NOMO-1 (cell line): ENCODE measurements around the gene TACR1.
A peak's percentile ranks its signal among the peaks of the same experiment; 100 is the strongest.

Experiments
- DNase-seq, 2 experiments: peaks; one replicate each; lab custom pipeline; 2025; ENCODE audit not compliant: unreplicated experiment in 2 of 2; lab: John Stamatoyannopoulos, UW

Gene TACR1

DNA sequence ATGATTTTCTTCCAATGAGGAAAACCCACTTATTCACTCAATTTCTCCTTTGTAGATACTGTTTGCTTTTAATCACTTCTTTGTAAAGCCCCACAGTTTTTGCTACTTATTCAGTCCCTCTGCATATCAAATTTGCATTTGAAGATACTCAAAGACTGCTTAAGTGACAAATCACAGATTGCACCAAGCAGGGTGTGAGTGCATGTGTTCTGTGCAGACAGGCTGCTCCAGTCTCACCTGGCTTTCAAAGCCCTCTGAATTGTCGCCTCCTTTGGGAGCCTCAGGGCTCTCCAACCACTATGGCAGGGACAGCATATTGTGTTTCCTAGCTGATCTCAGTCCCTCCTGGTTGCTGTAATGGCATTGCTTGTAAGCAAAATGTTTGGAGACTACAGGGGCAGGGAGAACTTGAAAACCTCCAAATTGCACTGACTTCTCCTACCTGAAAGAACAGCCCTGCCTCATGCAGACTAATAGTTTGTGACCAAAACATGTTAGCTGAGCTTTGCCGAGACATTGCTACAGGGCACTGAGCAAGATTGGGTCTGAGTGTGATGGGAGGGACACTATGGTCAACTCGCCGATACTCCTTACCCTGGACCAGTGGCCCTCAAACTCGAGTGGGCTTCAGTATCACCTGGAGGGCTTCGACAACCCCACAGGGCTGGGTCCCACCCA is 144.0 kb downstream of the TACR1 start:
- no peak for DNase-seq

DNA sequence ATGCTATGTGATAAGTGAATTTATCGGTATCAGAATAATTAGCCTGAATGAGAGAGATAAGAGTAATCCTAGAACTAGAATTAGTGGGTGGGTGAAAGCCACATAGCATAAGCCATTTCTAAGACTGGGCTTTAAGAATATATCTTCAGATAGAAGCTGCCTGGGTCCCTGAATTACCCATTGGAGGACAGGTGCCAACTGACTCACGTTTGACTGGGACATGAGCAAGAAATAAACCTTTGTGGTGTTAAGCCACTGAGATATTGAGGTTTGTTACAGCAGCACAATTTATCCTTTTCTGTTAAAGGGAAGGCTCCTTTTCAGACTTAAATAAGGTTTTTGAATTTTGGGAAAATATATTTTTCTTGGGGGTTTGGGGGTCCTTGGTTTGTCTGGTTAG is 145.0 kb downstream of the TACR1 start:
- DNase-seq, result no peak

DNA sequence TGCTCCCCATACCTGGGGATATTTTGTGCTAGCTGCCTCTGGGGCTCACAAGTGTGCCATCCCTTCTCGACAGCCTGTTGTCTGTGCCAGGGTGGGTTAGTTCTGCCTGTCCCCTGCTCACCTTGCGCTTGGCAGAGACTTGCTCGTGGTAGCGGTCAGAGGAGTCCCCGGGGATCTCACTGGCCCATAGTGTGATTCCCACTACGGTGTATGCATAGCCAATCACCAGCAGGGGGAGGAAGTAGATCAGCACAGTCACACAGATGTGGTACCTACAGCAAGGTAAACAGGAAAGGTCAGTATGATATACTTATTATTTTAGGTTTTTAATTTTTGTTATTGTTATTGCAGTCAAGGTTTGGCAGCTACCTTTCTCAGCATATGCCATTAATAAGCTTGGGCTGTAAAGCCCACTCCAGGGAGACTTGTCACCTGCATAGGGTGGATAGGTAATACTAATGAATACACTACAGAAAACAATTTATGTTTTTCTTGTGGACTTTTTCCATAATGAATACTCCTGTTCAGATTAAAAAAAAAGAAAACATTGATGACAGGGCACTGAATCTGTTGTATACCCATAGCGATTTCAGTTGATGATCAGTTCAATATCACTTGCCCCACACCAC is 145.7 kb downstream of the TACR1 start:
- peak in 1 of 2 experiments; percentile 5 for DNase-seq

DNA sequence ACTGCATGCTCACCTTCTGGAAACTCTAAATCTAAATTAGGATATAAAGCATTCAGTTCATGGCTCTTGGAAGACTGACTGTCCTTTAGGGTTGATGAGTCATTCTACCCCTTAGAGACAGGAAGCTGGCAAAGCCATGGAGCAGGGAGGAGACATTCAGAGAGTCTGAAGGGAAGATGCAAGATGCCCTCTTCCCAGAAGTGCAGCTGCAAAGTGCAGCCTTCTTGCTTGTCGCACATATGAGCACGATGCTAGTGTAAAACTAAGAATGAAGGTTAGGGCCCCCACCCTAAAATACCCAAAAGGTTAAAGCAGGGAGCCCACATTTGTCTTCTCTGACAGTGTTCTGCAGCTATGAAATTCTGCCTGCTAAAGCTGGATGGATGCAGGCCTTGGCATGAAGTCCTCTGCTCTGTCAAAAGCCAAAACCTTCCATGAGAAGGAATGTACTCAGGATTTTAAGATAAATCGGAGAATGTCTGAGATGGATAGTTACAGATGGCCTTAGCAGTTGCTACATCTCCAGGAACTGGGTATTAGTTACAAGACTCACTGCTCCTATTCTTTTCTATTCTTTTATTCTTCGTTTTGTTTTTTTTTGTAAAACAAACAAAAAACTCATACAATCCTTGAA is 151.2 kb downstream of the TACR1 start:
- no peak for DNase-seq

DNA sequence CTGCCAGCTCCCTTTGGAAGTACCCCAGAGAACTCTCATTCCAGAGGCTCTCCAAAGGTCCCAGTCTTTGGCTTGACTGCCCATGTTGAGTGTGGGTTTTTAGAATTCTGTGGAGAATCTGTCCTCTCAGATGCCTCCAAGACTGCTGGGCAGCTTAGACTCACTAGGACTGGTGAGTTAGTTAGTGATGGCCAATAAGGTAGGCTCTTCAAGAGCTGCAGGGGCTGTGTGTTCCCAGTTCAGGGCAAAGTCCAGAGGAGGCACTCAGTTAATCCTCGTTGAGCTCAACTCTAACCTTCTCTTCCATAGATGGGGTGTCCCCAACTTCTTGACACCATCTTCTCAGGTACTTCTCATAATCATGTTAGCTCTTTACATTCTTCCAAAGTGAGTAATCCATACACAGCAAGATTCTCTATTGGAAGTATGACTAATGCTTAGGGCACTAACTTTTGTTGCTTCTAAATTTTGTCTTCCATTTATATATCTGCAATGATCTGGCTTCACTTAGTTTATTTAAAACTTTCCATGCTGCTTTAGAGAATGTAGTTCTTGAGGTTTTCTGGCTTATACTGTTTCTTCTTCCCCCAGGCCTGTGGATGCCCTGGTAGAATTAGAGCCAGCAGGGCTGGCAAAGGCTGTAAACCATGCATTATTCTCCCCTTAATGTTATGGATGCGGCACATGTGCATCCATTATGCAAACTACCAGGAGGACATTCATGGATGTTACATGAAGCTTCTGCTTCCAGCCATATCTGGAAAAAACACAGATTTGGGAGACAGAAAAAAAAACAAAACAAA is 151.9 kb downstream of the TACR1 start:
- no peak for DNase-seq

DNA sequence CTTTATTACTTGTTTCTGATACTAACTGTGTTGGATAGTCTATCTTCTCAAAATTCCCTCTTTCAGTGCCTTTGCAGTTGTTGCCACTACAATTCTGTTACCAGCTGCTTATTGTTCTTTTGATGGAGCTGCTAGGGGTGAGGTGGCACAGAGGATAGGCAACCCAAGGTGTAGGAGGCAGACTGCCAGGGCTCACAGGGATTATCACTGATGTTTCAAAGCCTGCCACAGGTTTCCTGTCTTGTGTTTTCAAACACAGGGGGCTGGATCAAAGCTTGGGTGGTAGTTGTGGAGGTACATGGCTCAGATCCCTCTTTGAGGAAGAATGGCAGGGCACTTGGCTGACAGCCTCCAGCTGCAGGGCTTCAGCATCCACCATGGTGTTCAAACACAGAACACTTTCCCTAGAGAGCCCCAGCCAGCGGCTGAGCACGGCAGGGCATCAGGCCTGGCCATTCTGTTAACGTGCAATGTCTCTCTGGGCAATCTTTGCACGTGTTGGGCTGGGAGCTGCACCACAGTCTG is 153.7 kb downstream of the TACR1 start:
- DNase-seq, result no peak

DNA sequence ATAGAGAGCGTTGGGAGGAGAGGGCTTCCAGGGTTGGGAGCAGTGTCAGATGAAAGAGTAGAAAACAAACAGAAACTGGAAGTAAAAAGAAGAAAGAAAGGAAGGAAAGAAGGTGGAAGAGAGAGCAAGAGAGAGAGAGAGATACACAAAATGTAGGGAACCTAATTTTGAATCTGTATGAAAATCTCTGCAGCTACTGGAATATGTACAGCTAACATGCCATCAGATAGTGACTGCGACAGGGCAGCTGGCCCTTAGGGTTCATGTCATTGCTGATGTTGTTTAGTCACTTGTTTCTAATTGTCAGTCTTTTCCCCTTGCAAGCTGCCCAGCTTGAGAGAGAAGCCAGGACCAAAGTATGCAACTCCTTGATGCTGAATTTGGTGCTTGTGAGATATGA is 155.0 kb downstream of the TACR1 start:
- DNase-seq, result no peak

DNA sequence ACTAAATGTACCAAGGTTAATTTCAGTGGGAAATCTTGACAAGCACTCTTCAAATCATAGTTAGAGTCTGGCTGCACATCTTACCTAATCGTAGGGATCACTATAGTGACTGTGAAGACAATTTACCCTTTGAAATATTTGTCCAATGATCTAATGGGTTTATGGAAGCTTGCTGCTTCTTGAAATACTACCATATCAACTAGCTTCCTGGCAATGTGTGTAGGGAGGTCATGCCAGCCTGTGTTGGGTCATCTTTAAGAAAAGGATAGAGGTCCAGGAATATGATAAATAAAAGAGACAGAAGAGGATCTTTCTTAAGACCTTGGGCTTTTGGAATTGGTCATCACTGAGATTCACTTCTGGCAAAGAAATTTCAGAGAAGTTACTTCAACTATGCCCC is 156.5 kb downstream of the TACR1 start:
- DNase-seq, result no peak

DNA sequence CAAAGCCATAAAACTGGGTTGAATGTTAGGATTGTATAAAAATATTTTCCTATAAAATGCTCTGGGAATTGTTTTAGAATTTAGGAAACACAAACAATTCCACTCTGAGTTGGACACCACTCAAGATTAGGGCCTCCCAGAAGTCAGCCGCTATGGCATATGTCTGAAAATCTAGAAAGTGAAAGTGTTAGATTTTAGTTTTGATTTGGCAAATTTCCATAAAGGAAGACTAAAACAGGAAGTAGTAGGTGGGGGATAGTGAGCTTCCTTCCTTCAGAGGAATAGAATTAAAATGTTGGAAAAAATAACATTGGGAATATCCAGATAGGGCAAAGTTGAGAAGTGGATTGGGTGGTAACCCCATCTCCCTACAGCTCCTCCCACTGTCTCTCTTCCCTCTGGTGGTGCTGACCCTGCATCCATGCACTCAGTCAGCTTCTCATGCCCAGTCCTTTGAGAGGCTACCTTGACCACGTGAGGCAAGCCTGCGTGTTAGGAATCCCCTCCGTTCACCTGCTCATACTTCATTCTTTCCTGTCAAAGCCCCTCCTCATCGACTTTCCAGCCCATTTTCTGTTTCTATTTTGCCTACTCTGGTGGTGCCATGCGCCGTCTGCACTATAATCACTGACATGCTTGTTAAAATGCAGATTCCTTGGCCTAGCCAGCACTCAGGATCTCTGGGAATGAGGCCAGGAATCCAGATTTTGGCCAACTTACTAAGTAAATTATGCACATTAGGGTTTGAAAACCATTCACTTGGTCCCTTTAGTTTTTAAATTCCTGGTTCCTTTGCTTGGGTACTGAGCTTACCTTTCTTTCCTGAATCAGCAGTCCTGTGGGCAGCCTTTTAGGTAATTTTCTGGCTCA is 157.4 kb downstream of the TACR1 start:
- DNase-seq, result no peak

DNA sequence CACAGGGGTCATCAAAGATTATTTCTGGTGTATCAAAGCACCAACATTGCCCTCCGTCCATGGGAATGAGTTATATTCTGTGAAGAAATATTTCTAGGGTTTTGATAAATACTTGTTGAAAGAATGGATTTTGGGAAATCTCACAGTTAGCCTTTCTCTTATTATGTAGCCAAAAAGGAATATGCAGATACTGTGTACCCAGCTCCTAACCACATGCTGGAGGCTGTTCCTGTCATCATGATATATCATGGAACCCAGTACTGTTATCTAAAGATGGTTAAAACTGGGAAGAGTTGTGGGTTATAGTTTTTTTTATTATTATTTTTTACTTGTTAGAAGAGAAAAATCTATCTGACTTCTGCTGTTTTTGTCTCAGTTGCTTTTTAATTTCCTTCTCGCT is 158.1 kb downstream of the TACR1 start:
- DNase-seq, result no peak

DNA sequence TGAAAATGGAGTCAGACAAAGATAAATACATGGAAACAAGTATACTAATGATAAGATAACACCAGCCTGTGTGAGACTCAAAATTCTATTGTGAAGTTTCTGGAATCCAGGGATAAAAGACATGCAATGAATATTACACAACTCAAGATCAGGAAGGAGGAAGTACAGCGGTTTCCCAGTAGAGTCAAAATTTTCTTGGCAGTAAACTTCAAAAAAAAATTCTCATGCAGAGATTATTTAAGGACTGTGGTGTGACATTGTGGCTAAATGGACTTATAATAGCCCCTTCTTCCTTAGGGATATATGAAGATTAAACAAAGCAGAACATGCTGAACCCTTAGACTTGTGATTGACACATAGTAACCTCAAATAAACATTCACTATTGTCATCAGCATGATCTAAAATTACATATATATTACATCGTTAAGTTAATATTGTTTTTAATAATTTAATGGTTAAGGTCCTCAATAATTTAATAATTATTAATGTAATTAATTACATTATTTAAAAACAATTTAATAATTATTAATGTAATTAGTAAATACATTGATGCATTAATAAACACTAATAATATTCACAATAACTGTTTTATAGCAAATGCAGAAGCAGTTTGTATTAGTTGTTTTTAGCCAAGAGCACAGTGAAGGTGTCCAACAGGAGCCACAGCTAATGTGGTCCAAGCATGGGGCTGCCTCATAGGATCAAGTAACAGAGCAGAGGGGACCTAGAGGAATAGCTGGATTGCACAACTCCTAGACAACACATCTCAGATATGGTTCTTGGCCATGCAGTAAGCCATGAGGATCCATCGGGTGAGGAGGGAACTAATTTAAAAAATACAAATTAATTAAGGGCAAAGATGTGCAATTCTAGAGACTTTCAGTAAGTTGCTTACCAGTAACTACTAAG is 163.6 kb downstream of the TACR1 start:
- peak; percentile 7 to 47 for DNase-seq

DNA sequence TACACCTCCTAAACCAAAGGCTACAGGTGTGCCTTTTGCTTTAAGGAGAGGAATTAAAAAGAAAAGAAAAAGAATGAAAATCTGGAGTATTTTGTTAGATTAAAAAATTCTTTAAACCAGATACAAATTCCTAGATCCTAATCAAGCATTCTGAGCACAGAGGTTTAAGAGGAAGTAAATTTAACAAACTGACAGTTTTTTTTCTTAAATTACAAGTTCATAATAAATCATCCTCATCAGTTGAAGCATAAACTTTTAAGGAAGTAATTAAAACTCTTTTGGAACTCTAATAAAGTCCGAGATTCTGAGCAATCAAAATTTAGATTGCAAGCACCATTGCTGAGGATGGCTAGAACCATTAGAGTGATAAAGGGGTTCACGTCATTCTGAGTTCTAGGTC is 165.8 kb downstream of the TACR1 start:
- peak; percentile 57 to 85 for DNase-seq

DNA sequence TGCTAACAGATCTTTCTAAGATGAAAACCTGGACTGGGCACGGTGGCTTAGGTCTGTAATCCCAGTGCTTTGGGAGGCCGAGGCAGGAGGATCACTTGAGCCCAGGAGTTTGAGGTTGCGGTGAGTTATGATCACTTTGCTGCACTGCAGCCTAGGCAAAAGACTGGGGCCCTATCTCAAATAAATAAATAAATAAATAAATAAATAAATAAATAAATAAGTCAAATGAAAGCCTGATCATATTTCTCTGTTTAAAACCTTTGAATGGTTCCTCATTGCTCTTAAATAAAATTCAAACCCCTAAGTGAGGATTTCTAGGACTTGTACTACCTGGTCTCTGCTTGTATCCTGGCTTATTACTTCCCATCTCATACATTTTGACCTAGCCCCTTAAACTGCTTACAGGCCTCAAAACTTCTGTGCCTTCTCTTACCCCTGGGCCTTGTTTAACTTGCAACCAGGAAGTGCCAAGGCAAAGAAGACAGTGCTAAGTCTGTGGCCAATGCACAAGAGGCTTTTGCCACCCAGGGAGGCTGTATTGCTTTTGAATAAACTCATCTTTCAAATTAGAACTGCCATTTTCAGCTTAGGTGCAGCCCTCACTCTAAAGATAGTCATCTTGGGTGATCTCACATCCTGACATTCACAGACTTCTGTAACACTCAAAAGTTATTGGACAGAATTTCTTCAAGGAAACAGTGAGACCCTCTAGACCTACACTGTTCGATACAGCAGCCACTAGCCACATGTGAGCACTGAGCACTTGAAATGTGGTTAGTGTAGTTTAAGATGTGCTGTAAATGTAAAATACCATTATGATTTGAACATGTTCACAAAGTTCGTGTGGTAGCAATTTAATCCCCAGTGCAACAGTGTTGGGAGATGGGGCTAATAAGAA is 167.2 kb downstream of the TACR1 start:
- DNase-seq, result no peak

DNA sequence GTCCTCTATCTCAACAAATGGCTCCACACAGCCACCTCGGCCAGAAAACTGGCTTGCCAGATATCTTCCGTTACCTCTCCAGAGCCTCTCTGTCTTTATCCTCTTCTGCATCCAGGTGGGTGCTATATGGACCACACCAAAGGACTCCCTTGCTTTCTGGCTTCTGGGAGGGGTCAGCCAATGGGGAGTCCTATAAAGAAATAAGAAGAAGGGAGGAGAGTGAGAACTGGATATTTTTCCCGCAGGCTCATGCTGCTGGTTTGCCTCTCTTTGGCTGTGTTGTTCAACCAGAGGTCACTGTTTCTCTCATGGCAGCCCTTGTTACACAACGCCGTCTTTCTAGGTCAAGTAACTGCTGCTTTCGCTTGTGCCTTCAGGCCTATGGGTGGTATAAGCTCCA is 168.1 kb downstream of the TACR1 start:
- no peak for DNase-seq

DNA sequence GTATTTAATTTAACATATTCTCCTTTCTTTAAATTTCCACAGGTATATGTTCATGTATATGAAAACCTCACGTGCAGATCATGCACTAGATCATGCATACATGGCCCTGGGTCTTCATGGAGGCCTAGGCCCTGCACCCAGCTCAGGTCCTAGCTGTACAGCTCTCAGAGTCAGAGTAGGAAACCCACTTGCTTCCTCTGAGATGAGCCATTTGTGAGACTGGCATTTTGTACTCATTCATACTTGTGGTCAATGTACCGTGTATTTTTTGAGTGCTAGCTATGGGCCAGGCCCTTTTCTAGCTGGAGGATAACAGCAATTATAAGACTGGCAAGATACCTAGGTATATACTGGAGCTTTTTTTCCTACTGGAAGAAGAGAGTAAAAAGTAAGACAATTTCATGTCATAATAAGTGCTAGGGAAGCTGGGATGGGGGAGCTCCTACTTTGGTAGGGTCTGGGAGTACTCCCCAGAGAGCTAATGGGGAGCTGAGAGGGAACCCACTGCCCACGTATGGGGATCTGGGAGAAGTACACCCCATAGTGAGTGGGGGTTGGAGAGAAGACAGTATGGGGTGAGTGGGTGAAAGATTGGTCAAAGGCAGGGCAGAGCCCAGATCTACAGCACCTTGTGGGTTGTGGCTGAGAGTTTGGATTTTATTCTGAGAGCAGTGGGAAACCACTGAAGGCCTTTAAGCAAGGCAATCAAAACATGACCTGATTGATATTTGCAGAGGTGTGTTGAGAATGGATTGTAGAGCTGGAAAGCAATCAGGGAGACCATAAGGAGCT is 168.9 kb downstream of the TACR1 start:
- DNase-seq, result no peak

DNA sequence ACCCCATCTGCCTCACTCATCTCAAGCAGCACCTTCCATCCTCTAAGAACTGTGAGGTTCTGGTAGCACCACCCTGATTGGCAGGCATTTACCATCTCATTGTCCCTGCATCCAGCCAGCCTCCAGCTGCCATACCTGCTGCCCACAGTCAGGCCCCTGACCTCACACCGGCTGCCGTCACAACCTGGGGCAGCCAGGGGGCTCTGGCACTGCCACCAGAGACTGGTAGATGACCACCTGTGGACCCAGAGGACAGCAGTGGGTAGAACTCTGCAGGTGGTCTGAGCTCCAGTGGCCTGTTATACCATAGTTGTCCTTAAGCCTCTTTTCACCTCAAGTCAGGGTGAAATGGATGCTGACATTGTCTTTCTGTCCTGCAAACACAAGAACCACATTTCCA is 171.4 kb downstream of the TACR1 start:
- DNase-seq, result no peak

DNA sequence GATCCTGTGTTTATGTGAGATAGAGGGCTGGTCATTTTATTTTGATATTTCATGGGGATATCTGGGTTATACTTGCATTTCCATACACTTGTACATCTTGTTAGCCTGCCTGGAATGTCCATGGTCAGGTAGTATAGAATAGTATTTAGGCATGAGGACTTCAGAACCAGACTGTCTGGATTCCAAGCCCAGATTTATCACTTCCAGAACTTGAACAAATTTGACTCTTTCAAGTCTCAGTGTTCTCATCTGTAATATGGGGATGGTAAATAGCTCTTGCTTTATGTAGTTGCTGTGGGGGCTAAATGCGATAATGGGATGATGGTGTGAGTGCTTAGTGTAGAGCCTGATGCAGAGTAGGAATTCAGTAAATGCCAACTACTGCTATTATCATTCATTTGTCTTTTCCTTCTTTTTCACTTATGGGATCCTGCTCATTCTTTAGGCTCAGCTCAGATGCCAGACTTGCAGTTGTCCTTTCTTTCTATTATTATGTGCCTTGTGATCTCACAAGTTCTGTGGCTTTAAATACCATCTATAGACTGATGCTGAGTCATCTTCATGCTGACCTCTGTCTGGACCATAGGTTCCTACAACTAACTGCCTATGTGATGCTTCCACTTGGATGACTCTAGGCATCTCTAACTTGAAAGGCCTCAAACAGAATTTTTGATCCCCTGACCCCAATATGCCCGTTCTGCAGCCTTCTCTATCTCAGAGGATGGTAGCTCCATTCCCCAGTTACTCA is 173.5 kb downstream of the TACR1 start:
- DNase-seq, result no peak
